ENCODE results near the gene TLN1.
A peak's percentile ranks its signal among the peaks of the same experiment; 100 is the strongest.

The TLN1 gene

GRCh38 chr9:35714123-35714522 lies 17.9 kb downstream of the TLN1 start:
- in situ Hi-C loops (cut with MboI; ENCODE audit: low pct_unique_long_range_greater_than_20kb, low sequenced_read_pairs) = no loop called here
- DNase-seq = no peak

DNA sequence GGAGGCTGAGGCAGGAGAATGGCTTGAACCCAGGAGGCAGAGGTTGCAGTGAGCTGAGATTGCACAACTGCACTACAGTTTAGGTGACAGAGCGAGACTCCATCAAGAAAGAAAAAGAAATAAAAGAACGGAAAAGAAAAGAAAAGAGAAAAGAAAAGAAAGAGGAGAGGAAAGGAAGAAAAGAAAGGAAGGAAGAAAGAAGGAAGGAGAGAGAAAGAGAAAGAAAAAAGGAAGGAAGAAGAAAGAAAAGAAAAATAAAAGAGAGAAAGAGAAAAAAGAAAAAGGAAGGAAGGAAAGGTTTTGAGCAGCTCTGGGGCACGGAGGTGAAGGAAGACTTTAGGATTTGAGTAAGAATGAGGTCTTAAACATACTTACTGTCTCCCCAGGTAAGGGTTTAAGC lies 18.4 kb downstream of the TLN1 start:
- in situ Hi-C loops (cut with MboI; ENCODE audit: low pct_unique_long_range_greater_than_20kb, low sequenced_read_pairs) = no loop called here
- no peak for DNase-seq

DNA sequence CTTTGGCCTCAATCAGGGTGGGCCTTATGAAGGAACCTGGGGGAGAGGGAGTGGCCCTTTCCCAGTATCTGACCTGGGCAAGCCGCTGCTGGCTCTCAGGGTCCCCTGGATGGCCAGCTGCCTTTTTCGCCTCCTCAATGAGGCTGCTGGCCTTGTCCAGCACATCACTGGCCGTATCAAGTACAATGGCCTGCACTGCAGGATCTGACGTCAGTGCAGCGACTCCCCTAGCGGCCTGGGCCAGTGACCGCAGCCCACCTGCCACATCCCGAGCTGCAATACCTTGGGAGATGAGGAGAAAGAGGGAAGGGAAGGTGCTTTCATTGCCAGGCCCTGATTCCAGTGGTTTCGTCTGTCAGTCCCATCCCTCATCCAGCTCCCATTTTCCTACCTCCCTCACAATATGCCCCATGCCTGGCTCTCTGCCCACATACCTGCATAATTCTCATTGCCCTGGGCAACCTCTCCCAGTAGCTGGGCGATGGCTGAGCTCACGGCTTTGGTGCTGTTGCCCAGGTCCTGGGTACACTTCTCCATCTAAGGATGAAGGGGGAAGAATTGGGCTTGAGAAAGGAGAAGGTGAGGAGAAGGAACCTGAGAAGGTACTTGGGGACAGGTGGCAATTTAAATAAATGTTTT lies 19.1 kb downstream of the TLN1 start:
- in situ Hi-C loops (cut with MboI; ENCODE audit: low pct_unique_long_range_greater_than_20kb, low sequenced_read_pairs) = no loop called here

DNA sequence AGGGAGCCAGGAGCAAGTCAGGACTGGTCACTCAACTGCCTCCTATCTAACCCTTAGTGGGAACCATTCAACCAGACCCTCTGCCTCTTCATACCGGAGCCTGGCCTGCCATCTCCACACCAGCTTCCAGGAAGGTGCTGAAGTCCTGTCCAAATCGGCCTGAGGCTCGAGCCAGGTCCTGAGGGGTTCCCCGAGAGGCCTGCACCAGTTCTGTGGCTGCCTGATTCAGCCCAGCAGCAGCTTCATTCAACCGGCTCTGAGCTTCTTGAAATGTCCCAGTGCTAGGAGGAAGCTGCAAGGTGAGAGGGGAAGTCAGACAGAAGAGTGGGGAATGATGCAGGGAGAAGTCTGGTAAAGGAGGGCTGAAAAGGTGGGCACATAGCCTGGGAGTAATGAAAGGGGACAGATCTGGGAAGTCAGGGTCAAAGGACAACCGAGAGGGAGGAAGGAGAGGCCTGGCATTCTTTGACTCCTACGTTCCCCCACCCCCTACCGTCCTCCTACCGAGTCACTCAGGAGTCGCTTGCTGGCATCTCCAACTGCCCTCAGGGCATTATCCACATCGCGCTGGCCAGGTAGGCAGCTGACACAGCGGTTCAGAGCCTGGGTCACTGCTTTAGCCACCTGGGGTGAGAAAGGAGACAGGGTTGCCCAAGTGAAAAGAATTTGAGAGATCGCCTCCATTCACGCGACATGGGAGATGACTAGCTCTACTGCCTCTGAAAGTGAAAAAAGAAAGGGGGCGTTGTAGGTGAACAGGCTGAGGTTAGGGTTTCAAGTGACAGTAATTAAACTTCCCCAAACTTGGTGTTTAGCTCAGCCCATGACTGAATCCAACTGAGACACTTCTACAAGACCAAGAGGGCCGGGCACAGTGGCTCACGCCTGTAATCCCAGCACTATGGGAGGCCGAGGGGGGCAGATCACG lies 20.2 kb downstream of the TLN1 start:
- no peak for DNase-seq
- in situ Hi-C loops (cut with MboI; ENCODE audit: low pct_unique_long_range_greater_than_20kb, low sequenced_read_pairs) = no loop called here

More for the DNA sequence above, 19.1 kb downstream of the TLN1 start:
- no peak for DNase-seq

DNA sequence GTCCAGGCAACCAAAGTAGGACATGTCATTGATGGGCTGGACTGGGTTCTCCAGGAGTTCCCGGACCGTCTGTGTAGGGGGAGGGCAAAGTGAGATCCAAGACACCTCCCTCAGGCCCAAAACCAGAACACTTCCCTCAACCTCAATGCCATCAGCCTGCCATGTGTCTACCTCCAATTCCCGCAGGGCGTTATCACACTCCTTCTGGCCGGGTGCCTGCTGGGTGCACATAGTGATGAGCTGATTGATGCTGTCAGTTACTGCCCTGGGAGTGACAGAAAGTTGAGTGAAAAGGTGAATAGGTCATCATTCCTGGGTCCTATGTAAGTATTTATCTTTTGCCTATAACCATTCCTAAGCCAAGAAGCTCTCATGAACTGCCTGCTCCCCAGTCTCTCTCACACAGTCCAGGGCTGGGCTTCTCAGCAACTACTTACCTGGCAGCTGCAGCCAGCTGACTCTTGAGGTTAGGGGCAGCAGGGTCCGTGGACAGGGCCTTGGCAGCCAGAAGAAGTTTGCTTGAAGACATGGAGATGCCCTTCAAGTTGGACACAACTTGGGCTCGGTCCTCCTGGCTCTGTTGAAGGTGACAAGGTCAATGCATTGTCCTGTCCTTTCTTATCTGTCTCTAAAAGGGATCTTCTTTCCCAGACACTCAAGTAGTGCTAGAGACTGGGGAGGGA lies 21.0 kb downstream of the TLN1 start:
- in situ Hi-C loops (cut with MboI; ENCODE audit: low pct_unique_long_range_greater_than_20kb, low sequenced_read_pairs) = no loop called here
- no peak for DNase-seq

DNA sequence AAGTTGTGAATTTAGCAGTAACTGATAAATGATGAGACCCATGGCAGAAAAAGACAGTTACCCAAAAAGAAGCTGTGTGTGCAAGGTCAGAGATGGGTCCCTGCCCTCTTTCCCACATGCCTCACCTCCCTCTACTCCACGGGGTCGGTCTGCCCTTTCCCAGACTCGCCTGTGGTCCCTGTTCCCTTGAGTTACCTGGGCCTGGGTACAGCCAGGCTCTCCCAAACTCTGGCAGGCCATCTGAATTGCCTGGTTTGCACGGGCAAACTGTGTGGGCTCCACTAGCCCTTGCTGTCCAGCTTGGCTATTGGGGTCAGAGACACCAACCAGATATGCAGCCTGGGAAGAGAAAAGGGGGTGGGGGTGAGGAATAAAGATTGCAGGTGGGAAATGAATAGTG lies 23.8 kb downstream of the TLN1 start:
- in situ Hi-C loops (cut with MboI; ENCODE audit: low pct_unique_long_range_greater_than_20kb, low sequenced_read_pairs) = no loop called here
- DNase-seq = no peak

- in situ Hi-C loops (cut with MboI; ENCODE audit: low pct_unique_long_range_greater_than_20kb, low sequenced_read_pairs) = no loop called here
Observed at GRCh38 chr9:35706951-35707350, 25.0 kb downstream of the TLN1 start.

DNA sequence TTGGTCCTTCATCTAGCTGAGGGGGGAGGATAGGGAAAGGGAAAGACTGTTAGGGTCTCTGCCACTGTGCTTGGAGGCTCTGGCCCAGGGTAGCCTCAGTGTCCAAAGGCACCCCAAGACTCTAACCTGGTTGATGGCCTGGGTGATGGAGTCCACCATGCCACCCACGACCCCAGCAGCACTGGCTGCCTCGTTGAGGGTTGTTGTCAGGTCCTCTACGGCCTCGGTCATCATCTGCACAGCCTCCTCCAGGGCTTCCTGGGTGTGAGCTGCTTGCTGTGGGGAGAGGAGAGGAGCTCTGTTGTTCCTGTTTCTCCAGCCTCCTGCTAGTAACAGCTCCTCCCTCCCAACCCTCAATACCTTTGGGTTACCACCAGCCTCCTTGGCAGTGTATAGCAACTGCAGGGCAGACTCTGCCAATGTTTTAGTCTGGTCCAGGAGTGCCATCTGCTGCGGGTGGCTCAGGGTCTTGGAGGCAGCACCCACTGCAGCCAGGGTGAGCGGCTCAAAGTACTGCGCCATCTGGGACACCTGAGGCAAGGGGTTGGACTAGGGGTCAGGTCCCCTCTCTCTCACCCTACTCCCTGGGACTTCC lies 26.1 kb downstream of the TLN1 start:
- in situ Hi-C loops (cut with MboI; ENCODE audit: low pct_unique_long_range_greater_than_20kb, low sequenced_read_pairs) = no loop called here
- DNase-seq = no peak

More at GRCh38 chr9:35706951-35707350, 25.0 kb downstream of the TLN1 start:
- no peak for DNase-seq

GRCh38 chr9:35705372-35705771 lies 26.6 kb downstream of the TLN1 start:
- in situ Hi-C loops (cut with MboI; ENCODE audit: low pct_unique_long_range_greater_than_20kb, low sequenced_read_pairs) = no loop called here
- no peak for DNase-seq

- in situ Hi-C loops (cut with MboI; ENCODE audit: low pct_unique_long_range_greater_than_20kb, low sequenced_read_pairs) = no loop called here
- no peak for DNase-seq
Observed at GRCh38 chr9:35703906-35704672, 27.9 kb downstream of the TLN1 start.

DNA sequence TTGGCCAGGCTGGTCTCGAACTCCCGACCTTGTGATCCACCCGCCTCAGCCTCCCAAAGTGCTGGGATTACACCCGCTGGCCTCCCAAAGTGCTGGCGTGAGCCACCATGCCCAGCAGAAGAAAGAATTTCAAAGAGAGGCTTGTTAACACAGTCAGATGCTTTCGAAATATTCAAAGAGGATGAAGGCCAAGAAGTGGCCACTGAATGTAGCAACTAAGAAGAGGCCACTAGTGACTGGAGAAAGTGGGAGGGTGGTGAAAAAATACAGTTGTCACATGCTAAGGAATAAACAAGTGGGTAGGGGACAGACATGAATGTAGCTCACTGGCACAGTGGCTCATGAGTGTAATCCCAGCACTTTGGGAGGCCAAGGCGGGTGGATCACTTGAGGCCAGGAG lies 29.3 kb downstream of the TLN1 start:
- no peak for DNase-seq
- in situ Hi-C loops (cut with MboI; ENCODE audit: low pct_unique_long_range_greater_than_20kb, low sequenced_read_pairs) = no loop called here

GRCh38 chr9:35700942-35701341 lies 31.1 kb downstream of the TLN1 start:
- DNase-seq = no peak
- in situ Hi-C loops (cut with MboI; ENCODE audit: low pct_unique_long_range_greater_than_20kb, low sequenced_read_pairs) = no loop called here

- in situ Hi-C loops (cut with MboI; ENCODE audit: low pct_unique_long_range_greater_than_20kb, low sequenced_read_pairs) = no loop called here
- no peak for DNase-seq
Observed at GRCh38 chr9:35700031-35700430, 32.0 kb downstream of the TLN1 start.

GRCh38 chr9:35698231-35698630 lies 33.8 kb downstream of the TLN1 start:
- no peak for DNase-seq
- in situ Hi-C loops (cut with MboI; ENCODE audit: low pct_unique_long_range_greater_than_20kb, low sequenced_read_pairs) = no loop called here

- no peak for DNase-seq
- in situ Hi-C loops (cut with MboI; ENCODE audit: low pct_unique_long_range_greater_than_20kb, low sequenced_read_pairs) = no loop called here
Observed at GRCh38 chr9:35697486-35697885, 34.5 kb downstream of the TLN1 start.

DNA sequence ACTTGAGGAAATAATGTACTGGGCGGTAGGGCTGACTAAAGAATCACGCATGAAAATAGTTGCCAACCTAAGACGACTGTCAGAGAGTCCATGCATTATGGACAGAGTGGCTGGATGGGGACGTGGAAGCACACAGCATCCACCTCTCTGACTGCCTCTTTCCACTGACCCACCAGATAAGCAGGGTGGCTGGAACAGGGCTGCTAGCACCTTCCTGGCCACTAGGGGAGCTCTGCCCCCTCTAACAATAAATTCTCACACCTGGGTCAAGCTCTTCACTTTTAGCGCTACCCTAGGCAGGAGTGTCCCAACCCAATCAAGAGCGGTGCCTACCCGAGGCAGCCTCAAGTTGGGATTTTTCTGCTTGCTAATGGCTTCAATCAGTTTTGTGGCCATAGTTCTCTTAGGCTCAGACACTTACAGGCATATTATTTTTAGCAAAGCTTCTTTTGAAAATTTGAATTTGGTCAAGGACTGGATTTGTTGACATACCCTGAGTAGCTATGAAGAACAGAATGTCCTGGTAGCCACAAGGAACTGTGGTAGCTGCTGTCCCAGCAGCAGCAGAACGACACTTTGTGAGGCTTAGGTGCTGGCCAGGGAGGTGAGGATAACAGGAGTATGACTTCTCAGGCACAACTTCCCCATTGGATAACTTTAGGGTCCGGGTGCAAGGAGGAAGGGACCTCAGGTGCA lies 35.3 kb downstream of the TLN1 start:
- DNase-seq = peak; percentile 69
- in situ Hi-C loops (cut with MboI; ENCODE audit: low pct_unique_long_range_greater_than_20kb, low sequenced_read_pairs) = no loop called here

DNA sequence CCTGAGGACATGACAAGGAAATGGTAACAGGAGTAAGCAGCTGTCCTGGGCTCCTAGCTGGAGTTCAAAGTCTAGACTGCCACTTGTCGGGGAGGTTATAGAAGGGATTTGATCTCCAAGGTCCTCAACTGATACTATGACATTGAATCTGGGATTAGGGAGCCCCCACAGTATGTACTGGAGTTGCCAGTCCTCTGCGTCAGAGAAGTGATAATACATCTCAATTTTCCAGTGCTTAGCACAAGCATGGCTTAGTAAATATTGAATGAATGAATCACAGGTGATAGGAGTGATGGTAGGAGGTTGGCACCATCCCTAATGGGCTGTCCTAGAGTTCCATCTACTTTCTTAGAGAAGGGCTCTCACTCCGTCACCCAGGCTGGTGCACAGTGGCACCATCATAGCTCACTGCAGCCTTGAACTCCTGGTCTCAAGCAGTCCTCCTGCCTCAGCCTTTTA lies 36.0 kb downstream of the TLN1 start:
- DNase-seq = no peak
- in situ Hi-C loops (cut with MboI; ENCODE audit: low pct_unique_long_range_greater_than_20kb, low sequenced_read_pairs) = no loop called here

- DNase-seq = no peak
- in situ Hi-C loops (cut with MboI; ENCODE audit: low pct_unique_long_range_greater_than_20kb, low sequenced_read_pairs) = no loop called here
Observed at GRCh38 chr9:35691757-35692301, 40.2 kb downstream of the TLN1 start.
